Pancreas (tissue), 10 donors: ENCODE results near the gene OSBPL10. TPM values are rescaled to one million over a fixed set of nuclear protein-coding genes. Genes with fewer than 3 reads are reported as not detected.
"Not testable (repeated sequence)": the region's sequence is repeated elsewhere in the genome, so short reads cannot be mapped to it uniquely, and the experiment has no call there.

Experiments used
- ATAC-seq, 4 donors: fragments of 200-7000 bp; cut with Tn5 transposase; one replicate each; pipeline versions ENCODE4 v1.8.0 to v1.9.1; 2020; ENCODE audit warnings: mild to moderate bottlenecking in 4 of 4, moderate library complexity in 4 of 4
- DNase-seq, 6 donors: peaks; one replicate each; pipeline ENCODE4 v3.0.0-alpha.2; 2020
- FAIRE-seq: peaks from 2 replicates; lab custom pipeline; 2012; peaks lifted over from hg19 to GRCh38; lab: Jason Lieb, UNC
- H3K27ac ChIP-seq, 4 donors: fragments of 200-600 bp; sonication (generic); 1 replicate in 3 of 4; 2 replicates in 1 of 4; pipeline versions ENCODE4 v1.5.0 to v1.8.0; 2020
- H3K27me3 ChIP-seq, 4 donors: fragments of 200-600 bp; one replicate each; pipeline ENCODE4 v1.8.0; 2021
- H3K36me3 ChIP-seq, 3 donors: fragments of 200-600 bp; sonication (generic) in 1 of 3; one replicate each; pipeline versions ENCODE4 v1.5.0 to v1.8.0; 2020 to 2021
- H3K4me1 ChIP-seq, 3 donors: fragments of 200-600 bp; one replicate each; pipeline ENCODE4 v1.8.0; 2021
- H3K4me3 ChIP-seq, 4 donors: fragments of 200-600 bp; sonication (generic) in 2 of 4; one replicate each; pipeline versions ENCODE4 v1.5.0 to v1.8.0; 2020 to 2021
- H3K9me3 ChIP-seq, 4 donors: fragments of 200-600 bp; one replicate each; pipeline ENCODE4 v1.8.0; 2021
- CTCF ChIP-seq, 4 donors: fragments of 200-600 bp; sonication (generic) in 3 of 4; IDR thresholded peaks; one replicate each; pipeline versions ENCODE4 v1.5.0 to v1.8.0; 2021; ENCODE audit warnings: antibody characterized with exemption in 4 of 4
- WGBS, 2 donors: extraction: QIAGEN DNeasy Blood & Tissue Kit; methylation state at CpG; one replicate each; pipeline ENCODE4 v1.1.7; 2013; 5-methylcytosine and 5-hydroxymethylcytosine counted together
- intact Hi-C, 3 donors: fragments of 100-400 bp; cut with DNase I; formaldehyde crosslinking; loops; one replicate each; pipeline versions ENCODE4 v1.11.1 to v1.14.2; 2022
- polyA plus RNA-seq, 2 donors: library from polyadenylated mRNA; stranded (reverse); fragments of 200-250 nt; gene quantifications; one replicate each; pipeline ENCODE4 v1.2.3, GENCODE V29; 2013
- total RNA-seq, 6 donors: library from RNA; stranded (reverse); fragmentation: NEBNext Ultra II Directional in 4 of 6; extraction: Animal tissue kit (Norgen Biotek cat#: 25700) in 4 of 6; gene quantifications; one replicate each; pipeline versions ENCODE4 v1.2.1 to v1.2.4, GENCODE V29; 2021 to 2023
- donor health status: healthy with polysubstance abuse.
- donor health status: DM: no; HTN: no; CAD: no; lungs with moderate emphysema.
- donor health status: DM: no; HTN: no; CAD: no.
- donor health status: control.
- donor health status: control.
- donor health status: Bipolar disorder and iron deficiency.
- donor health status: DM: yes; HTN: yes; CAD: no.
- donor health status: DM: no; HTN: no; CAD: no.
- donor health status: DM: no; HTN: no; CAD: no.
- donor health status: DM: yes; HTN: yes; CAD: no.

Gene OSBPL10
- total and polyA plus RNA-seq, 8 donors, result 0.57 to 4.0 (median 2.2) TPM

- WGBS, 2 donors, result 63 to 81% methylated on average over 2 of the region's 2 CpGs
- FAIRE-seq, result no peak
- intact Hi-C loops, result no loop called here
These were observed 190.0 kb downstream of the OSBPL10 start for GRCh38 chr3:31791090-31791430.

DNA sequence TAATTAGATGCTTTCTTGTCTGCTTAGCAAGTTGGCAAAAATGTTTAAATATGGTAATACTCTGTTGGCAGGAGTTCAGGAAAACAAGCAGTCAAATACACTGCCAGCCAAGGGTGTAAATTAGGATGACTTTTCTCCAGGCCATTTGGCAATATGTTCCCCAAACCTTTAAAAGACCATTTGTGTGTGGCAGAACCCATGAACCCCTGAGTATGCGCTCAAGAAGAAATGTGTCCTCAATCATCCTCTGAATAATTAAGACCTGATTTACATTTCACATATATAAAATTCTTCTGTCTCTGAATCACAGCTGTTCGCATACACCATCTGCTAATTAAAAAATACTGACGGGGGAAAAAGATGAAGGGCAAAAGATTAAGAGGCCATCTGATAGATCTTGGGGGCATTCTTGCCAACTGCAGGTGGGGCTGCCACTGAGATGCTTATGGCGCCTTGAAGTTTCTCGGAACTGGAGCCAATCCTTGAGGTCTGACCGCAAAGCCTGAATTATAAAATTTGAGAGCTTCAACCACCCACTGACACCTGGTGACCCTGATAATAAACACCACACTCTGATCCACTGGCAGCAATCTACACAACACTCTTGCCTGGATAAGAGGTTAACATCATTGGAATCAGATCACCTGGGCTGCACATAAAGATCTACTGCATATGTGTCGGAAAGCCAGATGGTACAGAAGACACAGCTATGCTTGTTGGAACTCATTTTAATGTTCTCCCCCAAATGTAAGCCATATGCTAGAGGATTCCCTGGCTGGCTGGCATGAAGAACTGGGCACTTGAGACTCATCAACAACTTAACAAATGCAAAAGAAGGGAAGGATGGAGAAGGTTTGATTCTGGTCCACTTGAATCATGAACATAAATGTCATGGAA, 190.6 kb downstream of the OSBPL10 start:
- DNase-seq (no peak), ATAC-seq (no peak), FAIRE-seq (no peak)
- Histone ChIP-seq H3K9me3 (no peaks in the 10 kb centered on the region), H3K36me3 (no peaks in the 10 kb centered on the region), H3K27me3 (no peaks in the 10 kb centered on the region), H3K4me1 (no peaks in the 10 kb centered on the region), H3K27ac (no peak overlapping the region), H3K4me3 (no peak overlapping the region)
- 94 to 95% methylated on average over 7 of the region's 7 CpGs for WGBS, 2 donors
- TF ChIP-seq CTCF (IDR thresholded peaks at IDR 0.05), result no peak
- intact Hi-C loops, result no loop called here

More at GRCh38 chr3:31791090-31791430, 190.0 kb downstream of the OSBPL10 start:
- TF ChIP-seq CTCF (IDR thresholded peaks at IDR 0.05), result no peak
- Histone ChIP-seq H3K4me3 (no peak overlapping the region), H3K36me3 (no peaks in the 10 kb centered on the region), H3K4me1 (no peaks in the 10 kb centered on the region), H3K27ac (no peak overlapping the region), H3K27me3 (no peaks in the 10 kb centered on the region), H3K9me3 (no peaks in the 10 kb centered on the region)
- ATAC-seq, result no peak
- DNase-seq, result no peak

DNA sequence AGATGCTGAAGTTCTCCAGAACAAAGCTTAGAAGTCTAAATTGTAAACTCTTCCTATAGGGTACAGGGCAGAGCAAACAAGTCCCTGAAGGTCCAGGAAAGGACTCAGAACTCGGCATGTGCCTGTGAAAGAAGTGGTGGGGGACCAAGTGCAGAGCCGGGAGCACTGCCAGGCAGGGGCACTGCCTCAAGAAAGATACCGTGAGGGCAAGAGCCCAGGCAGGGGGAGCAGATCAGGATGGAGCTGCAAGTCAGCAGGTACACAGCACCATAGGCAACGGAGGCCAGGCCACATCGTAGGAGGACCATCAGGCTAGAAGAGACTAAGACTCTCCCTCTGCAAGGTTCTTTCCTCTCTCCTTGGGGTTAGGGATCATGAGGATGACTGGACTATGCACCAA, 191.6 kb downstream of the OSBPL10 start:
- no peak for TF ChIP-seq CTCF (IDR thresholded peaks at IDR 0.05)
- no peak overlapping the region for H3K4me3 ChIP-seq
- no peaks in the 10 kb centered on the region for H3K9me3 ChIP-seq
- FAIRE-seq (no peak), DNase-seq (no peak), ATAC-seq (no peak)
- H3K4me1 ChIP-seq, result no peaks in the 10 kb centered on the region
- WGBS, 2 donors, result 79 to 81% methylated on average over 5 of the region's 5 CpGs
- H3K27me3 ChIP-seq, result no peaks in the 10 kb centered on the region
- intact Hi-C loops, result no loop called here
- H3K27ac ChIP-seq, result no peak overlapping the region
- no peaks in the 10 kb centered on the region for H3K36me3 ChIP-seq

- no peak for ATAC-seq
- intact Hi-C loops, result no loop called here
- no peak overlapping the region for H3K27ac ChIP-seq
- no peak for FAIRE-seq
- 93 to 96% methylated on average over 1 of the region's 1 CpG for WGBS, 2 donors
- H3K36me3 ChIP-seq, result no peaks in the 10 kb centered on the region
- TF ChIP-seq CTCF (IDR thresholded peaks at IDR 0.05), result no peak
- DNase-seq, result no peak
- no peaks in the 10 kb centered on the region for H3K9me3 ChIP-seq
- H3K27me3 ChIP-seq, result no peaks in the 10 kb centered on the region
- no peak overlapping the region for H3K4me3 ChIP-seq
- H3K4me1 ChIP-seq, result no peaks in the 10 kb centered on the region
These were observed 195.3 kb downstream of the OSBPL10 start for GRCh38 chr3:31785734-31786133.

GRCh38 chr3:31785286-31785685, 195.8 kb downstream of the OSBPL10 start:
- WGBS, 2 donors, result 66 to 69% methylated on average over 7 of the region's 7 CpGs
- DNase-seq (no peak), FAIRE-seq (no peak), ATAC-seq (no peak)
- no peak overlapping the region for H3K4me3 ChIP-seq
- no peaks in the 10 kb centered on the region for H3K36me3 ChIP-seq
- no peak overlapping the region for H3K27ac ChIP-seq
- intact Hi-C loops, result no loop called here
- H3K4me1 ChIP-seq, result no peaks in the 10 kb centered on the region
- H3K9me3 ChIP-seq, result no peaks in the 10 kb centered on the region
- H3K27me3 ChIP-seq, result no peaks in the 10 kb centered on the region
- TF ChIP-seq CTCF (IDR thresholded peaks at IDR 0.05), result no peak

GRCh38 chr3:31783851-31784250, 197.2 kb downstream of the OSBPL10 start:
- intact Hi-C loops, H3K4me1 ChIP-seq, H3K4me3 ChIP-seq, H3K27ac ChIP-seq, ATAC-seq, DNase-seq, H3K36me3 ChIP-seq, FAIRE-seq, H3K27me3 ChIP-seq, H3K9me3 ChIP-seq: not testable (repeated sequence)
- 67 to 81% methylated on average over 2 of the region's 2 CpGs for WGBS, 2 donors

GRCh38 chr3:31782306-31782705, 198.8 kb downstream of the OSBPL10 start:
- H3K36me3 ChIP-seq, FAIRE-seq, H3K27ac ChIP-seq, ATAC-seq, intact Hi-C loops, H3K4me1 ChIP-seq, H3K9me3 ChIP-seq, DNase-seq, H3K4me3 ChIP-seq, H3K27me3 ChIP-seq: not testable (repeated sequence)
- WGBS, 2 donors, result 62 to 90% methylated on average over 1 of the region's 1 CpG
